NCI-H460 (cell line): ENCODE results near the gene GRXCR1. TPM values are rescaled to one million over a fixed set of nuclear protein-coding genes. Genes with fewer than 3 reads are reported as not detected.

Source experiments
- DNase-seq: peaks from one replicate; pipeline ENCODE4 v3.0.0-alpha.2; 2016; ENCODE audit warnings: low read depth; ENCODE audit errors: extremely low read depth
- total RNA-seq: library from RNA; depleted of rRNA; stranded (reverse); fragments of >200 nt; shearing (Covaris generic); gene quantifications from 2 replicates; pipeline ENCODE4 v1.2.3, GENCODE V29; 2014

The GRXCR1 gene
- total RNA-seq, 1 experiment from 2014 or later = not detected

DNA sequence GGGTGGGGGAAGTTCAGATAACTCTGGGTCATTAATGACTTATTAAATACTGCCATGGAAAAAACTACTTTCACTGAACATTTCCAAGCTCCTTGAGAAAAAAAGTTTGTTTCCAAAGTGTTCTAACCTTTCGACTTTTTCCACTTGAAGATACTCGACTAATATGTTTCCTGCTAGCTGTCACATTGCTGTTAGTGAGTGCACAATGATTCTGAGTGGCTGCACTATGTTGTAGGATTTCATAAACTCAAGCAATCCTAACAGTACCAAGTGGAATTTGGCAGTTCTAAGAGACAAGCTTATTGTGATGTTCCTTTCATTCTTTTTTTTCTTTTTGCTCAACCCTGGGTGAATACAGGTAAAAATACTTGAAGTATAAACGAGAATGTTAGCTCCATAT, 33.4 kb downstream of the GRXCR1 start:
- no peak for DNase-seq

DNA sequence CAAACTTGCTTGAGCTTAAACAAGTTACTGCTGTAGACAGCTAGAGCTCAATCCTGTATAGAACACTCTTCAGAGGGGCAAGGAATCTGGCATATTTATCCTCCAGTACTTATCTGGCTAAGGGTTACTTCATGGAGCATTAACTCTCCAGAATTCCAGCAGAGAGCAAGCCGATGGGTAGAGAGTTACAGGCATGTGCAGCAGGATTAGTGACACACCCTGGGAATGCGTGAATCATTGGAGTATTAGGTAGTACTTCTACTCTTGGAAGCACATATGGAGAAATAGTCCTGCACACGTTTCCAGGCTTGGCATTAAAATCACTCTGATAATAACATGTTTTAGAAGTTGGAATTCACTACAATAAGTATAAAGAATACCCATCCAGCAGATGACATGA, 35.4 kb downstream of the GRXCR1 start:
- DNase-seq = no peak

DNA sequence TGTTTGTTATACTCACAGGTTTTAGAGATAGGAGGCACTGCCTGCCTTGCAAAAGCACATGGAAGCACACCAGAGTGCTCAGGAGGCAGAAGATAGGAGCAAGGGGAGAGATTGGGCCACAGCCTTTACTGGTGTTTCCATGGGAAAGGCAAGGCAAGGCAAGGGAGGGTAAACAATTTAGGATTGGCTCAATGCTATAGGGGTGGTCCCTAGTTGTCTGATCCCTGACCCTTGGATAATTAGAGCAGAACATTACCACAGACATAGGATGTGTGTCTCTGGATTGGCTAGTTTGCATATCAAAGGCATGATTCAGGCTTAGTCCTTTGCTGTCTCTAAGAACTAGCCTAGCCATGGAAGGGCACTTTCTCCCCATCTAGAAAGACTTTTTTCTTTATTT, 36.1 kb downstream of the GRXCR1 start:
- no peak for DNase-seq

- DNase-seq = no peak
These were observed 49.7 kb downstream of the GRXCR1 start for GRCh38 chr4:42942216-42942615.

DNA sequence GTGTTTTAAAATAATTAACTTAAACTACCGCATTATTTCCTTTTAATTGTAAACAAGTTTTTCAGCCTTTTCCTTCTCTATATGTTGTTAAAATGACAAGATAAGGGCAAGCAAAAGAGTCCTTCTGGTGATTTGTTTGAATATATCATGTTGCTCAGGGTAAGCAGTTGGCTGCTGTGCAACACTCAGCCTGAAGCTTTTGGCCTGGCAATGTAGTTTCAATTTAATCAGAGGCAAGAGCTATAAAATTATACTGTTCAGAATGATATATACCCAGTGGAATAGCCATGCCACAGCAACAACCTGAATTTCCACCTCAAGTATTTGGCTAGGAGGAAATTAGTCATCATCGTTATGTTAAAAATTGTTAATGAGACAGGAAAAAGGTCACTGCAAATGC, 53.4 kb downstream of the GRXCR1 start:
- no peak for DNase-seq

DNA sequence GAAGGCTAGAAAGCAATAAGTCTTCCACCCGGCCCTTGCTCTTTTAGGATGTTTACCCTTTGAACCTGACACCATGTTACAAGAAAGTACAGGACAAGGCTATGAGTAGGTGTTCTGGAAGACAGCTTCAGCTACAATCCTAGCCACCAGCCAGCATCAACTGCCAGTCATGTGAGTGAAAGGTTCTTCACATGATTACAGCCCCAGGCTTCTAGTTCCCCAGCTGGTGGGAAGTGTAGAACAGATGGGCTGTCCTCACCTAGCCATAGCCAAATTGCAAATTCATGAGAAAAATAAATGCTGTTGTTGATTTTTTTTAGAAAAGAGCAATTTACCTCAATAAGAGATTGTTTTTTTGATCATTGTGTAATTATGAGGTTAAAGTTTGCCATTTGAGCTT, 60.8 kb downstream of the GRXCR1 start:
- DNase-seq = no peak

DNA sequence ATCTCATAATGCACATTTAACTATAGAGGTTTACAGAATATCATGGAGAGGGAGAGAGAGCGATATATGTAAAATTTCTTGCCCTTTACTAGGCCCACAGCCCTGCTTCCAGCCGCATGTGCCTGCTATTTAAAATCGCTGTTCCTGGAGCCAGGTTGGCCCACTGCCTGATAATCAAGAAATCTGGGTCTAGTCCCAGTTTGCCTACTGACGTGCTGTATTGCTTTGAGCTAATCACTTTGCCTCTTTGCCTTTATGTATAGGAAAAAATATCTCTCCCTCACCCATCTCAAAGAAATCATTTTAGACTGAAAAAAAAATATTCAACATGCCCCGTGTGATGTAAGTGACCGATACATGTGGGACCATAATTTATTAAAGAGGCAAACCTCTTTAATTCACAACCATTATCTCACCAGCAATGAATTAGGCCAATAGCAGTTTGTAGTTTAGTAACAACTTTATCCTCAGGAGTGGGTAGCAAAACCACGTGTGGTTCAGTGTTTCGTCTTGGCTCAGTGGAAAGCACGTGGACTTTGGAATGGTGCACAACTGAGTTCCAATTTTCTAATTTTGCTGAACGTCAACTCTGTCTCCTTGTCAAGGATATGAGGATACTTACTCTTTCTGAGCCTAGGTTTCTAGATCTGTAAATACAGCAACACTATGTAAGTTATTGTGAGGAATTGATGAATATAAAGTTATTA, 62.6 kb downstream of the GRXCR1 start:
- no peak for DNase-seq

GRCh38 chr4:42955746-42956505, 63.4 kb downstream of the GRXCR1 start:
- DNase-seq = no peak

- DNase-seq = no peak
These were observed 72.8 kb downstream of the GRXCR1 start for GRCh38 chr4:42965326-42965725.

DNA sequence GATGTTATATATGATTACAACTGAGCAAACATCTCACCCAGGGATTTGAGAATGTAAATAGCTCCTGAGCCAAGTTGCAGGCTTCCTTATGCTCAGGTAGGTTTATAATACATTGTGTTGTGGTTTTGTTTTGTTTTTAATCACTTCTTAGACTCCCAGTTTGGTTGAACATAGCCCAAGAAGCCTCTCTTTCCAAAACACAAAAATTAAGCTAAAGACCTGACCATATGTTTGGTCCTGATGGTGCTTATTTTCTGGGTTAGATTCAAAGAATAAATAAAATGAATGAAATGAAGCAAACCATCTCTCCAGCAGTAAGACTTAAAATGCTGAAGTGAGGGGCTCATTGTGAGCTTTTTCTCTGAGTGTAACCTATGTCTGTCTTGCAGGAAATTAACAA, 93.5 kb downstream of the GRXCR1 start:
- no peak for DNase-seq

GRCh38 chr4:42995343-42995944, 102.9 kb downstream of the GRXCR1 start:
- no peak for DNase-seq

DNA sequence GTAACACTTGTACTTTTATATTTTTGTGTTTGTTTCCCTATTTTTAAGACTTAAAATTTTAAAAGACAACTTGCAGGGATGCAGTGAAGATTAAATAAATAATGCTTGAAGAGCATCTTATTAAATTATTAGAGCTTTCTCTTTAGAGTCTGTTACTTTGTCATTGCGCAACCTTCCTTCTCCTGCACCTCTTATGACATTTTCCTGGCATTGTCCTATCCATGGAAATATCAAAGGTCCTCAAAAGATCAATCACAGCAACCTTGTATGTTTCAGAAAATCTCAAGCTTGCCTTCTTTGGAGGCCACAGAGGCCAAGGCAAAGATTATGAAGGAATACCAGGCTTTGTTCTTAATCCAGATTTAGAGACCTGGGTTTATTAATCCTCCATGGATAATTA, 116.3 kb downstream of the GRXCR1 start:
- DNase-seq = no peak

- DNase-seq = no peak
These were observed 121.7 kb downstream of the GRXCR1 start for GRCh38 chr4:43014256-43014655.

DNA sequence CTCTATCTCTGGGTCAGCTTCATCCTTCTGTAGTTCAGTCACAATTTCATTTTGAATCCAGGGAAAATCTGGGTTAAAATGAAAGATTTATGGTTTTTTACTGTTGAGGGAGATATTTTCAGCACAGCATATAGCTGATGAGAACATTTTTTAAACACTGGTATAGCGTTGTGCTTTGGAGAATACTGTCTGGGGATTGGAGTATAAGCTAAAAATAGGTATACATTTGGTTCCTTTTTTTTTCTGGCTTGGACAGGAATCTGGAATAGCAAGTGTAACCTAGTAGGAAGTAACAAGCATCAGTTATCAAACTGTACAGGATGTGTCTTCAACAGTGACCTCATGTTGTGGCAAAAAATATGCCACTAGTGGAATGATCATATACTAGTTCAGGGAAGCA, 149.1 kb downstream of the GRXCR1 start:
- no peak for DNase-seq

- no peak for DNase-seq
These were observed 154.5 kb downstream of the GRXCR1 start for GRCh38 chr4:43047058-43047457.

DNA sequence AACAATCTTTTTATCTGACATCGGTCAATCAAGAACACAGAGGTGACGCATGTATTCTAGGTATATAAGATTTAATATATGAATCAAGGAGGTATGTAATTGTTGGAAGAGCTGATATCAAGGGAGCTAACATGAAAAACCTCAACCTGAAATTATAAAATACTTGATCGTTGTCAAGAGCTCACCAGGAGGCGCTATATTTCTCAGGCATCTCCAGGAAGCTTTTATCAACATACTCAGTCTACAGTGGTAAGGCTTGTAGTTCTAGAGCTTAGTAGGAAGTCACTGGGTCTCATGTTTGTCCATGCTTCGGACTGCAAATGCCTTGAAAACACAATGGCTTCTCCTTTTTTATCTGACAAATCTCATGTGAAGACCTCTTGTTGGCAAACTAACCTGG, 156.1 kb downstream of the GRXCR1 start:
- DNase-seq = no peak

DNA sequence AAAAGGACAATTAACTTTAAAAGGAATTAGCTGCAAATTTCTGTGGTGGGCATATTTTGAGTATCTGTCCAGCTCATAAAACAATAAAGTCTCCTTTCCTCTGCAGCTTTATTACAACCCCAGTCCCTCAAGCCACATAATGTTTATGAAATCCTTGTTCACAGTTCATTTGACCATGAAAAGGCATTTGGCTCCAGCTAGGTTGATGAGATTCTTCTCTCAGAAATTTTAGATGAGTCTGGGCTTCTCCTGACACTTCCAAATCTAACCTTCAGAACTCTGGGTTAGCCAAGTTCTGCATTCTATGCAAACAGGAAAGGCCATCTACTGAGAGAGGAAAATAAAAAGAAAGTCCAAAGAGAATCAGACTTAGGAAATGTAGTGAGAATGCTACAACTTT, 156.8 kb downstream of the GRXCR1 start:
- no peak for DNase-seq

DNA sequence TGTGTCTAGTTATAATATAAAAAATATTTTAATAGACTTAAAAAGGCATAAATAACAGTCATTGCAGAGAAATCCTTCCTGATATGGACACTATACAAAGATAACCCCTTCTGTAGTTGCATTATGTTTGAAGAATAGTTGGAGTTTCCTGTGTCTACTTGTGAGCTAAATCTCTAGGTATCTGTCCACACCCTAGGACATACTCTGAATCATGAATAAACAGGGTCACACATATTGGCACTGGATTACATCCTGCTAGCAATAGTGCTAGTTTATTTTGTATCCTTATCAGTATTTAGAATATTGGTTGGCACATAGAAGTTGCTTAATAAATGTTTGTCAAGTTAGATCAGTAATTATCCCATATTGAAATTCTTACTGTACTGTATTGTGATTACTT, 173.9 kb downstream of the GRXCR1 start:
- DNase-seq = no peak

DNA sequence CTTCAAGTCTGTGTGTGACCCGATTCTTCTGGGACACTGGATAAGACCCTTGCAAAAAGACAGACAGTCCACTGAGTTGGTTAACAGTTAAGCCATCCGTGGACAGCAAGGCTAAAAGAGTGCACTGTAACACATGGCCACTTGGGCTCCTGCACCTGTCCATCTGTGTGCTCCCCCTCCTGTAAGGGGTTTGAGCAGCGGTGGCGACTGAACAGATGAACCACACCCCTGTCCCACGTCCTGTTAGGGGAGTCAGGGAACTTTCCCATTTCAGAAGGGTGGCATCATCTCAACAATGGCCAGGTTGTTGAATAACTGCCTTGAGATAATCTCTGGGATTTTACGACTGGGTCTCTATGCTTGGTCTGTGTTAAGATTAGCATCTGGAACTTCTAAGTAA, 178.6 kb downstream of the GRXCR1 start:
- DNase-seq = no peak
